ENCODE results near the gene CLASP2. TPM values are rescaled to one million over a fixed set of nuclear protein-coding genes. Genes with fewer than 3 reads are reported as not detected.
"Not testable (repeated sequence)": the region's sequence is repeated elsewhere in the genome, so short reads cannot be mapped to it uniquely, and the experiment has no call there.

Gene CLASP2
- total and polyA plus RNA-seq, 2 donors = 18.8 to 35.1 TPM

GRCh38 chr3:33490641-33491241, 227.3 kb downstream of the CLASP2 start:
- H3K4me3 ChIP-seq (ENCODE audit: low read length in 2 of 2) = no peak overlapping the region
- H3K4me1 ChIP-seq (ENCODE audit: control insufficient read depth in 2 of 2, insufficient read depth in 2 of 2, low read length in 2 of 2) = no peaks in the 10 kb centered on the region
- no peaks in the 10 kb centered on the region for H3K9me3 ChIP-seq (ENCODE audit: control insufficient read depth in 2 of 2, insufficient read depth in 1 of 2, low read length in 1 of 2)
- no peak overlapping the region for H3K27ac ChIP-seq (ENCODE audit: low read depth in 1 of 2, low read length in 1 of 2)
- no peaks in the 10 kb centered on the region for H3K27me3 ChIP-seq (ENCODE audit: control insufficient read depth in 2 of 2, insufficient read depth in 1 of 2, low read length in 1 of 2)
- no peaks in the 10 kb centered on the region for H3K36me3 ChIP-seq (ENCODE audit: control insufficient read depth in 2 of 2, insufficient read depth in 2 of 2, low read length in 1 of 2)
- DNase-seq (ENCODE audit: low read depth in 6 of 9, low spot score in 9 of 9) = no peak

GRCh38 chr3:33488683-33489082, 229.4 kb downstream of the CLASP2 start:
- no peak for DNase-seq (ENCODE audit: low read depth in 6 of 9, low spot score in 9 of 9)
- Histone ChIP-seq H3K27ac (ENCODE audit: low read depth in 1 of 2, low read length in 1 of 2) (no peak overlapping the region), H3K36me3 (ENCODE audit: control insufficient read depth in 2 of 2, insufficient read depth in 2 of 2, low read length in 1 of 2) (no peaks in the 10 kb centered on the region), H3K4me1 (ENCODE audit: control insufficient read depth in 2 of 2, insufficient read depth in 2 of 2, low read length in 2 of 2) (no peaks in the 10 kb centered on the region), H3K9me3 (ENCODE audit: control insufficient read depth in 2 of 2, insufficient read depth in 1 of 2, low read length in 1 of 2) (no peaks in the 10 kb centered on the region), H3K27me3 (ENCODE audit: control insufficient read depth in 2 of 2, insufficient read depth in 1 of 2, low read length in 1 of 2) (no peaks in the 10 kb centered on the region), H3K4me3 (ENCODE audit: low read length in 2 of 2) (no peak overlapping the region)
- 95% methylated on average over 1 of the region's 1 CpG for WGBS

- H3K4me1 ChIP-seq (ENCODE audit: control insufficient read depth in 2 of 2, insufficient read depth in 2 of 2, low read length in 2 of 2) = no peaks in the 10 kb centered on the region
- no peaks in the 10 kb centered on the region for H3K36me3 ChIP-seq (ENCODE audit: control insufficient read depth in 2 of 2, insufficient read depth in 2 of 2, low read length in 1 of 2)
- H3K9me3 ChIP-seq (ENCODE audit: control insufficient read depth in 2 of 2, insufficient read depth in 1 of 2, low read length in 1 of 2) = no peaks in the 10 kb centered on the region
- no peak overlapping the region for H3K4me3 ChIP-seq (ENCODE audit: low read length in 2 of 2)
- 94% methylated on average over 2 of the region's 2 CpGs for WGBS
- no peaks in the 10 kb centered on the region for H3K27me3 ChIP-seq (ENCODE audit: control insufficient read depth in 2 of 2, insufficient read depth in 1 of 2, low read length in 1 of 2)
- H3K27ac ChIP-seq (ENCODE audit: low read depth in 1 of 2, low read length in 1 of 2) = no peak overlapping the region
- no peak for DNase-seq (ENCODE audit: low read depth in 6 of 9, low spot score in 9 of 9)
These were observed 229.8 kb downstream of the CLASP2 start for GRCh38 chr3:33488246-33488645.

GRCh38 chr3:33482111-33482521, 235.9 kb downstream of the CLASP2 start:
- Histone ChIP-seq H3K27ac (ENCODE audit: low read depth in 1 of 2, low read length in 1 of 2) (no peak overlapping the region), H3K4me3 (ENCODE audit: low read length in 2 of 2) (no peak overlapping the region), H3K4me1 (ENCODE audit: control insufficient read depth in 2 of 2, insufficient read depth in 2 of 2, low read length in 2 of 2) (no peaks in the 10 kb centered on the region), H3K27me3 (ENCODE audit: control insufficient read depth in 2 of 2, insufficient read depth in 1 of 2, low read length in 1 of 2) (no peaks in the 10 kb centered on the region), H3K36me3 (ENCODE audit: control insufficient read depth in 2 of 2, insufficient read depth in 2 of 2, low read length in 1 of 2) (no peaks in the 10 kb centered on the region), H3K9me3 (ENCODE audit: control insufficient read depth in 2 of 2, insufficient read depth in 1 of 2, low read length in 1 of 2) (no peaks in the 10 kb centered on the region)
- WGBS = 89% methylated on average over 1 of the region's 1 CpG
- no peak for DNase-seq (ENCODE audit: low read depth in 6 of 9, low spot score in 9 of 9)

- Histone ChIP-seq H3K4me1 (ENCODE audit: control insufficient read depth in 2 of 2, insufficient read depth in 2 of 2, low read length in 2 of 2) (no peaks in the 10 kb centered on the region), H3K4me3 (ENCODE audit: low read length in 2 of 2) (no peak overlapping the region), H3K27me3 (ENCODE audit: control insufficient read depth in 2 of 2, insufficient read depth in 1 of 2, low read length in 1 of 2) (no peaks in the 10 kb centered on the region), H3K36me3 (ENCODE audit: control insufficient read depth in 2 of 2, insufficient read depth in 2 of 2, low read length in 1 of 2) (no peaks in the 10 kb centered on the region), H3K9me3 (ENCODE audit: control insufficient read depth in 2 of 2, insufficient read depth in 1 of 2, low read length in 1 of 2) (peaks cover 0 to 2% of the 10 kb centered on the region in 2 donors), H3K27ac (ENCODE audit: low read depth in 1 of 2, low read length in 1 of 2) (no peak overlapping the region)
- no peak for DNase-seq (ENCODE audit: low read depth in 6 of 9, low spot score in 9 of 9)
- 98% methylated on average over 2 of the region's 2 CpGs for WGBS
These were observed 243.2 kb downstream of the CLASP2 start for GRCh38 chr3:33474896-33475295.

GRCh38 chr3:33473813-33474212, 244.2 kb downstream of the CLASP2 start:
- Histone ChIP-seq H3K27ac (ENCODE audit: low read depth in 1 of 2, low read length in 1 of 2) (no peak overlapping the region), H3K36me3 (ENCODE audit: control insufficient read depth in 2 of 2, insufficient read depth in 2 of 2, low read length in 1 of 2) (no peaks in the 10 kb centered on the region), H3K4me1 (ENCODE audit: control insufficient read depth in 2 of 2, insufficient read depth in 2 of 2, low read length in 2 of 2) (no peaks in the 10 kb centered on the region), H3K27me3 (ENCODE audit: control insufficient read depth in 2 of 2, insufficient read depth in 1 of 2, low read length in 1 of 2) (no peaks in the 10 kb centered on the region), H3K4me3 (ENCODE audit: low read length in 2 of 2) (no peak overlapping the region), H3K9me3 (ENCODE audit: control insufficient read depth in 2 of 2, insufficient read depth in 1 of 2, low read length in 1 of 2) (peaks cover 0 to 3% of the 10 kb centered on the region in 2 donors)
- no peak for DNase-seq (ENCODE audit: low read depth in 6 of 9, low spot score in 9 of 9)
- WGBS = over 99% methylated on average over 2 of the region's 2 CpGs

- DNase-seq (ENCODE audit: low read depth in 6 of 9, low spot score in 9 of 9) = no peak
- WGBS = 96% methylated on average over 3 of the region's 3 CpGs
- Histone ChIP-seq H3K36me3 (ENCODE audit: control insufficient read depth in 2 of 2, insufficient read depth in 2 of 2, low read length in 1 of 2) (no peaks in the 10 kb centered on the region), H3K4me3 (ENCODE audit: low read length in 2 of 2) (no peak overlapping the region), H3K4me1 (ENCODE audit: control insufficient read depth in 2 of 2, insufficient read depth in 2 of 2, low read length in 2 of 2) (no peaks in the 10 kb centered on the region), H3K9me3 (ENCODE audit: control insufficient read depth in 2 of 2, insufficient read depth in 1 of 2, low read length in 1 of 2) (peaks cover 0 to 18% of the 10 kb centered on the region in 2 donors), H3K27me3 (ENCODE audit: control insufficient read depth in 2 of 2, insufficient read depth in 1 of 2, low read length in 1 of 2) (no peaks in the 10 kb centered on the region), H3K27ac (ENCODE audit: low read depth in 1 of 2, low read length in 1 of 2) (no peak overlapping the region)
These were observed 250.3 kb downstream of the CLASP2 start for GRCh38 chr3:33467786-33468185.

- WGBS = 96% methylated on average over 2 of the region's 2 CpGs
- Histone ChIP-seq H3K9me3 (ENCODE audit: control insufficient read depth in 2 of 2, insufficient read depth in 1 of 2, low read length in 1 of 2) (peaks cover 0 to 20% of the 10 kb centered on the region in 2 donors), H3K4me3 (ENCODE audit: low read length in 2 of 2) (no peak overlapping the region), H3K4me1 (ENCODE audit: control insufficient read depth in 2 of 2, insufficient read depth in 2 of 2, low read length in 2 of 2) (no peaks in the 10 kb centered on the region), H3K36me3 (ENCODE audit: control insufficient read depth in 2 of 2, insufficient read depth in 2 of 2, low read length in 1 of 2) (no peaks in the 10 kb centered on the region), H3K27ac (ENCODE audit: low read depth in 1 of 2, low read length in 1 of 2) (no peak overlapping the region), H3K27me3 (ENCODE audit: control insufficient read depth in 2 of 2, insufficient read depth in 1 of 2, low read length in 1 of 2) (no peaks in the 10 kb centered on the region)
- no peak for DNase-seq (ENCODE audit: low read depth in 6 of 9, low spot score in 9 of 9)
These were observed 257.0 kb downstream of the CLASP2 start for GRCh38 chr3:33461097-33461496.

- not testable (repeated sequence) for H3K4me3 ChIP-seq (ENCODE audit: low read length in 2 of 2); H3K27me3 ChIP-seq (ENCODE audit: control insufficient read depth in 2 of 2, insufficient read depth in 1 of 2, low read length in 1 of 2); H3K27ac ChIP-seq (ENCODE audit: low read depth in 1 of 2, low read length in 1 of 2); DNase-seq (ENCODE audit: low read depth in 6 of 9, low spot score in 9 of 9); H3K4me1 ChIP-seq (ENCODE audit: control insufficient read depth in 2 of 2, insufficient read depth in 2 of 2, low read length in 2 of 2); H3K36me3 ChIP-seq (ENCODE audit: control insufficient read depth in 2 of 2, insufficient read depth in 2 of 2, low read length in 1 of 2)
- WGBS = 96% methylated on average over 4 of the region's 4 CpGs
- peaks cover 0 to 20% of the 10 kb centered on the region in 2 donors for H3K9me3 ChIP-seq (ENCODE audit: control insufficient read depth in 2 of 2, insufficient read depth in 1 of 2, low read length in 1 of 2)
These were observed 258.5 kb downstream of the CLASP2 start for GRCh38 chr3:33459577-33459976.

All from thymus (tissue), 11 donors.